HG03439 (cell line): ENCODE measurements around the gene EHBP1L1.

Source experiments
- ATAC-seq: cut with Tn5 transposase; IDR thresholded peaks from one replicate; pipeline ENCODE4 v1.9.1; 2021; ENCODE audit warnings: mild to moderate bottlenecking, moderate library complexity; ENCODE audit not compliant: unreplicated experiment

The EHBP1L1 gene

GRCh38 chr11:65613091-65613928, 37.5 kb downstream of the EHBP1L1 start:
- ATAC-seq, result no peak

GRCh38 chr11:65615229-65615949, 39.5 kb downstream of the EHBP1L1 start, which contains the start of gene PCNX3:
Gene PCNX3, plus strand, starts transcription at chr11:65615776. Its CDS starts 536 bp downstream, at chr11:65616312.
- ATAC-seq, result peak; percentile 74

GRCh38 chr11:65615950-65616574, 40.2 kb downstream of the EHBP1L1 start:
- no peak for ATAC-seq

GRCh38 chr11:65616575-65617001, 40.7 kb downstream of the EHBP1L1 start:
- ATAC-seq, result no peak

GRCh38 chr11:65617136-65617850, 41.4 kb downstream of the EHBP1L1 start:
- ATAC-seq, result no peak

- no peak for ATAC-seq
Observed at GRCh38 chr11:65617990-65618751, 42.3 kb downstream of the EHBP1L1 start.

GRCh38 chr11:65618763-65619162, 42.9 kb downstream of the EHBP1L1 start:
- ATAC-seq, result no peak

GRCh38 chr11:65619281-65619928, 43.6 kb downstream of the EHBP1L1 start:
- no peak for ATAC-seq

GRCh38 chr11:65620666-65621065, 44.8 kb downstream of the EHBP1L1 start:
- ATAC-seq, result no peak

- no peak for ATAC-seq
Observed at GRCh38 chr11:65621460-65621859, 45.6 kb downstream of the EHBP1L1 start.

GRCh38 chr11:65622011-65622410, 46.2 kb downstream of the EHBP1L1 start:
- ATAC-seq, result no peak

GRCh38 chr11:65623177-65623576, 47.3 kb downstream of the EHBP1L1 start:
- ATAC-seq, result no peak

GRCh38 chr11:65623852-65624616, 48.2 kb downstream of the EHBP1L1 start:
- ATAC-seq, result no peak

- no peak for ATAC-seq
Observed at GRCh38 chr11:65624931-65625627, 49.2 kb downstream of the EHBP1L1 start.

GRCh38 chr11:65625628-65626342, 49.9 kb downstream of the EHBP1L1 start:
- ATAC-seq, result no peak

- no peak for ATAC-seq
Observed at GRCh38 chr11:65627202-65627601, 51.3 kb downstream of the EHBP1L1 start.

GRCh38 chr11:65629579-65629978, 53.7 kb downstream of the EHBP1L1 start:
- no peak for ATAC-seq

GRCh38 chr11:65630215-65630614, 54.4 kb downstream of the EHBP1L1 start:
- no peak for ATAC-seq
